BJ (cell line): Measurements from ENCODE around the gene SORCS1. TPM values are rescaled to one million over a fixed set of nuclear protein-coding genes. Genes with fewer than 3 reads are reported as not detected.

Experiments used
- CTCF ChIA-PET: fragments of 350-600 bp; formaldehyde crosslinking; extraction: SDS; loops from one replicate; lab custom pipeline; 2021; ENCODE audit warnings: antibody characterized with exemption, inconsistent platforms; lab: Yijun Ruan, JAX
- POLR2A ChIA-PET: fragments of 300-600 bp; sonication (Branson Sonifier 250); formaldehyde crosslinking; extraction: SDS; loops from one replicate; lab custom pipeline; 2021; ENCODE audit warnings: antibody characterized with exemption; lab: Charles Lee
- DNase-seq: peaks from one replicate; pipeline ENCODE4 v3.0.0-alpha.2; 2011; ENCODE audit warnings: low read depth
- H3K27me3 ChIP-seq: 2 replicates; pipeline ENCODE4 v1.6.0; 2011; ENCODE audit warnings: low read length; ENCODE audit not compliant: control insufficient read depth, insufficient read depth
- H3K36me3 ChIP-seq: 2 replicates; pipeline ENCODE4 v1.5.1; 2011; ENCODE audit warnings: low read length; ENCODE audit not compliant: control insufficient read depth, insufficient read depth
- H3K4me3 ChIP-seq: 2 replicates; pipeline ENCODE4 v1.5.1; 2011; ENCODE audit warnings: low read depth, mild to moderate bottlenecking, control low read depth, low read length
- polyA plus RNA-seq: library from polyadenylated mRNA; depleted of rRNA; stranded (reverse); fragments of >200 nt; gene quantifications from 2 replicates; pipeline ENCODE4 v1.2.3, GENCODE V29; 2011
- TF ChIP-seq, protein P1 (sequence below): IDR thresholded peaks from 2 replicates; pipeline ENCODE4 v1.5.1; 2011; ENCODE audit warnings: low read depth, mild to moderate bottlenecking, control low read depth, inconsistent platforms, low read length, moderate library complexity; ENCODE audit not compliant: insufficient read depth

SORCS1 gene
- polyA plus RNA-seq, 1 experiment, result 0.01 TPM

DNA sequence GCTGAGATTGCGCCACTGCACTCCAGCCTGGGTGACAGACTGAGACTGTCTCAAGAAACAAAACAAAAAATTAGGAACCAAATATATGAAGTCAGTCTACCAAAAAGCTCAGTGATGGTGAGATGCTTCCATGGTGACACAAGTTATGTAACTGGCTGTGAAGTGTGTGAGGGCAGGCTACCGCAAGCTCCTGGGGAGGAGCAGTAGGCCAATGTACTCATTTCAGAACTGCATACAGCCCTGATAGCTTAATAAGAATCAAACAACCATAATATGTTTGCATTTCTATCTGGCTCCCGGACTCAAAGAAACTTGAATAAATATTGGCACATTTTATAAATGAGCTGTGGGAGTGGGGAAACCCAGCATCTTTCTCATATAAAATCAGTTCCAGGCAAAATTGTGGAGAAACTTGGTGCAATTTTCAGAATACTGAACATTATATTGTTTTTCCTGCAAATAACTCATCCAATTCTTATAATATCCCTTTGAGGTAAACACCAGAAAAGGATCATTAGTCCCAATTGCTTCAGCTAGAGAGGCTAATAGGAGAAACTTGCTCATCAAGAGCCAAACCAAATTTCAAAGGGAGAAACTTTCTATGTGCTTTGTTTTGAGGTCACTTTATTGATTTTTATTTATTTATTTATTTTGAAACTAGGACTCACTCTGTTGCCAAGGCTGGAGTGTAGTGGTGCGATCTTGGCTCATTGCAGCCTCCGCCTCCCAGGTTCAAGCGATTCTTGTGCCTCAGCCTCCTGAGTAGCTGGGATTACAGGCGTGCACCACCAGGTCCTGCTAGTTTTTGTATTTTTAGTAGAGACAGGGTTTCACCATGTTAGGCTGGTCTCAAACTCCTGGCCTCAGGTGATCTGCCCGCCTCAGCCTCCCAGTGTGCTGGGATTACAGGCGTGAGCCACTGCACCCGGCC lies 127.0 kb downstream of the SORCS1 start:
- H3K27me3 ChIP-seq, result no peaks in the 10 kb centered on the region
- no peak overlapping the region for H3K4me3 ChIP-seq
- TF ChIP-seq, protein P1, sequence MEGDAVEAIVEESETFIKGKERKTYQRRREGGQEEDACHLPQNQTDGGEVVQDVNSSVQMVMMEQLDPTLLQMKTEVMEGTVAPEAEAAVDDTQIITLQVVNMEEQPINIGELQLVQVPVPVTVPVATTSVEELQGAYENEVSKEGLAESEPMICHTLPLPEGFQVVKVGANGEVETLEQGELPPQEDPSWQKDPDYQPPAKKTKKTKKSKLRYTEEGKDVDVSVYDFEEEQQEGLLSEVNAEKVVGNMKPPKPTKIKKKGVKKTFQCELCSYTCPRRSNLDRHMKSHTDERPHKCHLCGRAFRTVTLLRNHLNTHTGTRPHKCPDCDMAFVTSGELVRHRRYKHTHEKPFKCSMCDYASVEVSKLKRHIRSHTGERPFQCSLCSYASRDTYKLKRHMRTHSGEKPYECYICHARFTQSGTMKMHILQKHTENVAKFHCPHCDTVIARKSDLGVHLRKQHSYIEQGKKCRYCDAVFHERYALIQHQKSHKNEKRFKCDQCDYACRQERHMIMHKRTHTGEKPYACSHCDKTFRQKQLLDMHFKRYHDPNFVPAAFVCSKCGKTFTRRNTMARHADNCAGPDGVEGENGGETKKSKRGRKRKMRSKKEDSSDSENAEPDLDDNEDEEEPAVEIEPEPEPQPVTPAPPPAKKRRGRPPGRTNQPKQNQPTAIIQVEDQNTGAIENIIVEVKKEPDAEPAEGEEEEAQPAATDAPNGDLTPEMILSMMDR, result no peak
- no peaks in the 10 kb centered on the region for H3K36me3 ChIP-seq
- CTCF ChIA-PET, result no interaction called here
- POLR2A ChIA-PET, result no interaction called here
- DNase-seq, result no peak

DNA sequence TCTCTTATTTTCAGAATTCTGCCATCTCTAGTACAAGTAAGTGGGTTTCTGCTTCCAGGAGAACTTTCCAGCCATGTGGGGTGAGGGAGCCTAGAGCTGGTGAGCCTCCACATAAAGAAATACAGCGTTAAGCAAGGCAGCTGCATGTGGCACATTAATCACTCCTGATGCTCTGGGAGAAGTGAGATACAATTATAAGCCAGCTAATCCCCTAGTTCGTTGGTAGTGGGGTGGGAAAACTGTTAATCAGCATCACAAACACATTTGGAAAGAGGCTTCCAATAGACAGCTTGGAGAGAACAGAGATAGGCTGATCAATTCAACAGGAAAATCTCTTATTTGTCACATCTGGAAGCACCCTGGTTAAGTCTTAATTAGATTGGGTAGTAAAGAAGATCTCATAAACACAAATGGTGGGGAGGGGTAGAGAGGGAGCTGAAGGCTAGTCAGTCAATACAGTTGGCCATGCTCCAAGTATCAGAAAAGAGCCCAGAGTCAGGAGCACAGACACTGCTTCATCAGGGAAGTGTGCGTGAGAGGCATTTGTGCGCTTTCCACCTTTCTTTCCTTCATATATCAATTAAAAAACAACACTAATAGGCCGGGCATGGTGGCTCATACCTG lies 130.6 kb downstream of the SORCS1 start:
- no peak for DNase-seq
- CTCF ChIA-PET, result no interaction called here
- POLR2A ChIA-PET, result no interaction called here

DNA sequence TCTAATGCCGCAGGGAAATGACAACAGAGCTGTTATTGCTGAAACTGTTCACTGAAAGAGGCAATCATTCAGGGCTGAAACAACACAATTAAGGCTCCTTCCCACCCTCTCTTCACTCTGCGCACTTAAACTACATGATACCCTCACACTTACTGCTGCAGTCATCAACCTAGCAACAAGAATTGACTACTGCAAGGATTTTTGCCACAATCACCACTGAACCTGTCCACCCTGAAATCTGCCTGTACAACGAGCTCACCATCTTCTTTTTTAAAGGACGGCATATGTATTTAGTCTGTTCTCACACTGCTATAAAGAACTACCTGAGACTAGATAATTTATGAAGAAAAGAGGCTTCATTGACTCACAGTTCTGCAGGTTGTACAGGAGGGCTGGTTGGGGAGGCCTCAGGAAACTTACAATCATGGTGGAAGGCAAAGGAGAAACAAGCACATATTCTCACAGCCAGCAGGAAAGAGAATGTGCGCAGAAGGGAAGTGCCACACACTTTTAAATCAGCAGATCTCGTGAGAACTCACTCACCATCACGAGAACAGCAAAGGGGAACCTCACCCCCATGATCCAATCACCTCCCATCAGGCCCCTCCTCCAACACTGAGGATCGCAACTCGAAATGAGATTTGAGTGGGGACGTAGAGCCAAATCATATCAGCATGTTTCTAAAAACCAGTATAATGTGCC lies 131.7 kb downstream of the SORCS1 start:
- Histone ChIP-seq H3K4me3 (no peak overlapping the region), H3K36me3 (no peaks in the 10 kb centered on the region), H3K27me3 (no peaks in the 10 kb centered on the region)
- TF ChIP-seq, protein P1, result no peak
- CTCF ChIA-PET, result interaction anchor here (0.6 kb wide), 1 partner anchor 28 kb away, joined by 3 read pairs; no protein-coding TSS in a partner anchor
- POLR2A ChIA-PET, result no interaction called here
- no peak for DNase-seq

More for the DNA sequence above, 130.6 kb downstream of the SORCS1 start:
- Histone ChIP-seq H3K36me3 (no peaks in the 10 kb centered on the region), H3K27me3 (no peaks in the 10 kb centered on the region), H3K4me3 (no peak overlapping the region)
- TF ChIP-seq, protein P1, result no peak

DNA sequence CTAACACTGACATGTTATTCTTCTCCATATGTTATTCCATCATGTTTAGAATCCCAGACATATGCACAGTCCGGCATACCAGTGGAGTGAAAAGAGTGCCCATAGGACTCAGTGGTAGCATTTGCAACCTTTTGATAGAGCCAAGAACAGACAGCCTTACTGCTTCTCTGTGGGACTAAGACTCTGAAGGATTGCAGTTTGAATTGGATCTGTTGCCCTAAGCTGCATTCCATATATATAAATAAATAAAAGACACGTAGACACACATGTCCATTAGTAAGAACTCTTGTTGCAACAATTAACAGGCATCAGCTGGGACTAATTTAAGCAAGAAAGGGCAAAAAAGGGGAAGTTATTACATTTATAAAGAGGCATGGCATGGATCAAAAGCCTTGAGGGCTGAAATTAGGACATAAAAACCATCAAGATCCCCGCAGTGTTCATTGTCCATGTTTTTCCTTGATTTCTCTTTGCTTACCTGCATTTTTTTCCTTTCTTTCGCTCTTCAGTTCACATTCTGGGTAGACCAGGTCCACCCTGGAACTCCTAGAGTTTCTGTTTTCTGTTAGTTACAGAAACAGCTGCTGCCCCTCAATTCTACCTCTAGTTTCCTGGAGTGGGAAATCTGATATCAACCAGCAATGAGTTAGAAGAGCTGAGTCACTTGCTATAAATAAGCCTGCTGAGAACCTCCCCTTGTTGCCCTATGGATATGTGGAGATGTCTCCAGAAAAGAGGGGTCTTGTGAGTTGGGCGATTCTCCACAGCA lies 132.4 kb downstream of the SORCS1 start:
- CTCF ChIA-PET, result interaction anchor here (0.6 kb wide), 1 partner anchor 29 kb away, joined by 3 read pairs; no protein-coding TSS in a partner anchor
- no peak for DNase-seq
- TF ChIP-seq, protein P1, result no peak
- H3K27me3 ChIP-seq, result no peaks in the 10 kb centered on the region
- no peaks in the 10 kb centered on the region for H3K36me3 ChIP-seq
- POLR2A ChIA-PET, result no interaction called here
- H3K4me3 ChIP-seq, result no peak overlapping the region
